SK-N-MC (cell line): ENCODE measurements around the gene PDE6A.

Experiments
- EZH2 ChIP-seq: fragments of 200-600 bp; sonication (generic); IDR thresholded peaks from one replicate; pipeline ENCODE4 v1.6.1; 2017; ENCODE audit warnings: antibody characterized with exemption
- POLR2AphosphoS5 ChIP-seq: IDR thresholded peaks from 2 replicates; pipeline ENCODE4 v1.6.1; 2012; ENCODE audit warnings: mild to moderate bottlenecking, low read depth, low read length, borderline replicate concordance

DNA sequence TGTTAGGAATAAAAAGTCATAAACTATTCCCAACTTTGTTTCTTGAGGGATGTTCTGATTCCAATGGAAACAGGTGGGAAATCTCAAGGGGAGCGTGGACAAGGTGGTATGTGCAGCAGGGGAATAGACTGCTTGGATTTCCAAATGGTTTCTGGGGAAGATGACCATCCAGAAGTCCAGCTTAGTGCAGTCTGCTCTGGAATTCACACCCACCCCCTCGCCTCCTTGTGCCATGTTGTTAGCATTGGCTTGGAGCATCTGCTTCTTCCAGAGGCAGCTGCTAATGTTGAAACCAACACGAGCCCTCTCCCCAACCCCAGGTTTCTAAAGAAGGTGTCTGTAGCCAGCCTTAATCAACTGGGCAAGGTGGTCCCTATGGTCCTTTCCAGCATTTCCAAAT lies 90.9 kb downstream of the PDE6A start:
- TF ChIP-seq EZH2 (no peak), POLR2AphosphoS5 (no peak)
